Measurements from ENCODE around the gene TGOLN2. TPM values are rescaled to one million over a fixed set of nuclear protein-coding genes. Genes with fewer than 3 reads are reported as not detected.
A peak's percentile ranks its signal among the peaks of the same experiment; 100 is the strongest.

The TGOLN2 gene
- total and polyA plus RNA-seq, 2 of the 13 experiments (the other 11 are each of a cell fraction or from before 2014, with no cell fraction given): 99.6 to 155 TPM

GRCh38 chr2:85273738-85274731 lies 53.8 kb downstream of the TGOLN2 start (continued):
- TF ChIP-seq MAFF (IDR thresholded peaks at IDR 0.05; ENCODE audit: low read depth, low read length): no peak
- no peak for TF ChIP-seq NCOA5 (CRISPR knock-in tag; IDR thresholded peaks at IDR 0.05)
- TF ChIP-seq RCOR2 (CRISPR knock-in tag; IDR thresholded peaks at IDR 0.05): peak; percentile 46; the same call in 1 of the 2 replicates
- no peak for TF ChIP-seq CREB3 (CRISPR knock-in tag; IDR thresholded peaks at IDR 0.05)
- TF ChIP-seq ZNF460 (CRISPR knock-in tag; IDR thresholded peaks at IDR 0.05; ENCODE audit: borderline replicate concordance): no peak
- no peak for TF ChIP-seq JARID2 (CRISPR knock-in tag; IDR thresholded peaks at IDR 0.05; ENCODE audit: insufficient replicate concordance)
- TF ChIP-seq ZNF292 (CRISPR knock-in tag; IDR thresholded peaks at IDR 0.05; ENCODE audit: borderline replicate concordance, low read depth): peak; percentile 91
- TF ChIP-seq RXRA (CRISPR knock-in tag; IDR thresholded peaks at IDR 0.05): peak; percentile 58; the same call in 1 of the 2 replicates
- TF ChIP-seq PITX1 (CRISPR knock-in tag; IDR thresholded peaks at IDR 0.05): 0 out of 2 replicates have a peak, but pooled peaks have one; percentile 17
- 0 out of 2 replicates have a peak, but pooled peaks have one; percentile 24 for TF ChIP-seq UBTF (CRISPR knock-in tag; IDR thresholded peaks at IDR 0.05)
- TF ChIP-seq TFDP1 (CRISPR knock-in tag; IDR thresholded peaks at IDR 0.05; ENCODE audit: borderline replicate concordance): no peak; the same call in 1 of the 2 replicates
- 0 out of 2 replicates have a peak, but pooled peaks have one; percentile 37 for TF ChIP-seq ZNF543 (CRISPR knock-in tag; IDR thresholded peaks at IDR 0.05)
- 0 out of 2 replicates have a peak, but pooled peaks have one; percentile 7 for TF ChIP-seq TFAP4 (IDR thresholded peaks at IDR 0.05; ENCODE audit: borderline replicate concordance, low read depth)
- no peak for TF ChIP-seq SP1 (IDR thresholded peaks at IDR 0.05)
- no peak for TF ChIP-seq SP1 (CRISPR knock-in tag; IDR thresholded peaks at IDR 0.05)
- TF ChIP-seq ZNF30 (CRISPR knock-in tag; IDR thresholded peaks at IDR 0.05): no peak
- TF ChIP-seq, protein P1, sequence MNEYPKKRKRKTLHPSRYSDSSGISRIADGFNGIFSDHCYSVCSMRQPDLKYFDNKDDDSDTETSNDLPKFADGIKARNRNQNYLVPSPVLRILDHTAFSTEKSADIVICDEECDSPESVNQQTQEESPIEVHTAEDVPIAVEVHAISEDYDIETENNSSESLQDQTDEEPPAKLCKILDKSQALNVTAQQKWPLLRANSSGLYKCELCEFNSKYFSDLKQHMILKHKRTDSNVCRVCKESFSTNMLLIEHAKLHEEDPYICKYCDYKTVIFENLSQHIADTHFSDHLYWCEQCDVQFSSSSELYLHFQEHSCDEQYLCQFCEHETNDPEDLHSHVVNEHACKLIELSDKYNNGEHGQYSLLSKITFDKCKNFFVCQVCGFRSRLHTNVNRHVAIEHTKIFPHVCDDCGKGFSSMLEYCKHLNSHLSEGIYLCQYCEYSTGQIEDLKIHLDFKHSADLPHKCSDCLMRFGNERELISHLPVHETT (CRISPR knock-in tag; conservative IDR thresholded peaks at IDR 0.05): no peak
- no peak for TF ChIP-seq TEAD2 (CRISPR knock-in tag; IDR thresholded peaks at IDR 0.05)
- TF ChIP-seq ZNF234 (CRISPR knock-in tag; conservative IDR thresholded peaks at IDR 0.05): no peak
- no peak for TF ChIP-seq HOXD1 (CRISPR knock-in tag; IDR thresholded peaks at IDR 0.05)
- TF ChIP-seq ZNF800 (CRISPR knock-in tag; IDR thresholded peaks at IDR 0.05): no peak

All from HepG2 (cell line).